HS-27A (cell line): ENCODE data around the gene CTNNA1.

ENCODE experiments used
- DNase-seq: peaks from one replicate; pipeline ENCODE4 v3.0.0-alpha.2; 2012; ENCODE audit warnings: low read depth, missing footprints

CTNNA1 gene

GRCh38 chr5:138965626-138966025 lies 212.4 kb downstream of the CTNNA1 start:
- DNase-seq: no peak

GRCh38 chr5:138966236-138966985 lies 213.2 kb downstream of the CTNNA1 start:
- DNase-seq: no peak

DNA sequence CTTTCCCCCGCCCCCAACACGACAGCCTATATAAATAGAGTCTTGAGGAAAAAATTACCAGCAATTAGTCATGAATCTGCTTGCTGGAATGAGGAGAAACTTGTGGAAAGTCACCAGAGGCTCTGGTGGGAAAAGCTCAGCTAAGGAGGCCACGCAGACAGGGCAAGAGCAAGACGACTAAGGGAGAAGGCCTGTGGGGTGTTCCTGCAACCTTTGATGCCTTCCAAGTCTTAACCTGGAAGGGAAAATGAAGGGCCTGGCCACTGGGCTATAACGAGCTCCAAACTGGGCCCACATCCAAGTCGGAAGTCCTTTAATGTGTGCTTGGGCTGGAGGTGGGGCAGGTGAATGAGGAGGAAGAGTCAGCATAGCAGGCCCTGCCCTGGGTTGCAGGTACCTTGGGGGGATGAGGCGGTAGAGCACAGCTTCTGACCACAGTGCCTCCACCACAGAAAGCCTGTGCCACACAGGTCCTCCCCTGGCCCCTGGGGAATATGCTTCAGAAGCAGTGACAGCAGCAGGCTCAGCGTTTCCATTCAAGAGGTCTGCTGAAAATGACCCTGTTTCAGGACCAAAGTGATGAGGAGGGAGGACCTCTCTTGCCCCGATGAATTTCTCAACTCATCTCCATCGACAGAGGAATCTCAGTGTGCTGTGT lies 214.7 kb downstream of the CTNNA1 start:
- DNase-seq: no peak

GRCh38 chr5:138968601-138969000 lies 215.4 kb downstream of the CTNNA1 start:
- no peak for DNase-seq

- DNase-seq: no peak
Observed at GRCh38 chr5:138969323-138970002, 216.2 kb downstream of the CTNNA1 start.

DNA sequence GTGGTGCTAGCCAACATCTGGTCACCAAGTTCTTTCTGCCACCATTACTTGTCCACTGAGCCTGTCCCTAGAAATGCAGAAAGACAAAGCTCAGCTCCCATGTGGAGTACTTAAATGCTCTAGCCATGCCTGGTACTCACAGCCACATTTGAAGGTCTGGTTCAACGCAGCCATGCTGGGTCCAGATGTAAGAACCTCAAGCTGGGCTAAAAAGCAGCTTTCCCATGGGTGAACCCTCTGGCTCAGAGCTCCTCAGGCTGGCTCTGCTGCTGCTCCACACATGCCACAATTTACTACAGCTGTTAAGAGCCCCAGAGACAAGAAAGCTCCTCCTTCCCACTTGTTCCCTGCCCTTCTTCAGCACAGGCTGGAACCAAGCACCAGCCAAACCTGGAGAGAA lies 219.0 kb downstream of the CTNNA1 start:
- no peak for DNase-seq

DNA sequence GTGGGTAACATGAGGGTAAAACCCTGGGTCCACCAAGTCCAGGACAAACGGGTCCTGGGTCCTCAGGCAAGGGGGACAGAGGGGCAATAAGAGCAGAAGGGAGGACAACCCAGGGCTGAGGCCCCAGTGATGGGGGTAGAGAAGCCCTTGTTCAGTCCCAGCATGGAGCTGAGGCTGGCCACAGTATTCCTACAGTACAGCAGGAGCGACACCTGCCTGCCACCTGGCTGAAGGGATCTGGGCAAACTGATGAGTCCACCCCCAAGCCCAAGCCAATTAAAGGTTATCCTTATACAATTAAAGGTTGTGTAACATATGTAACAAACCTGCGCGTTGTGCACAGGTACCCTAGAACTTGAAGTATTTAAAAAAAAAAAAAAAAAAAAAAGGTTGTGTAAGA lies 219.6 kb downstream of the CTNNA1 start:
- DNase-seq: no peak

DNA sequence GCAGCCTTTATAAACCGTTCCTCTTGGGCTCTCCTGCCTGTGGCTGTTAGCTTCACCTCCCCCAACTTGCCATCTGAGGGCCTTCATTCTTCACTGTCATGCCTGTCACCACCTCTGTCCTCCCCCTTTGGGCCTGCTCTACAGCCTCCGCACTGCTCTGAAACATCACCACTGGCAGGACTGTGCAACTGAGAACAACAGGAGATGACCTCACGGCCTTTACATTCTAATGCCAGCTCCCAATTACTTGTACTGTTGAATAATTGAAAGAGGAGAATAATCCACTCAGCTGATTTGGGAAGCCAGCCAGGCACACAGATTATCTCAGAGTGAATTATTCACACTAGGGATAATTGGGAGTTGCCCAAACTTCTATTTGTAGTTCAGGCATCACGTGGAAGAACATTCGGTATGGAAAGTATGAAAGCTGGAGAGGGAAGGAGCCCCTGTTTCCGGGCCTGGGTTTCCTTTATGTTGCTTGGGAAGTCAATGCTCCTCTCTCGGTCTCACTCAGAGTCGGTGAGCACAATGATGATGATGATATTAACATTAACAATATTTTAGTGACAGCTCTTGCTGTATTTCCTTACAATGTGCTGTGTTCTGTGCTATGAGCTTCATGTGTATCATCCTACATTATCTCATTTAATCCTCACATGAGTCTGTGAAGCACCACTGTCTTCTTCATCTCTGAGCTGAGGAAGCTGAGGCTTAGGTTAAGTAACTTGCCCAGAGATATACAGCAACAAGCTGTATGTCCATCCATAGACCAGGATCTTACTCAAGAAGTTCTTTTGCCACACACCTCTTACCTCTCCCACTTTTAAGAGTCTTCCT lies 221.2 kb downstream of the CTNNA1 start:
- DNase-seq: no peak

- DNase-seq: no peak
Observed at GRCh38 chr5:138975098-138975847, 222.0 kb downstream of the CTNNA1 start.

DNA sequence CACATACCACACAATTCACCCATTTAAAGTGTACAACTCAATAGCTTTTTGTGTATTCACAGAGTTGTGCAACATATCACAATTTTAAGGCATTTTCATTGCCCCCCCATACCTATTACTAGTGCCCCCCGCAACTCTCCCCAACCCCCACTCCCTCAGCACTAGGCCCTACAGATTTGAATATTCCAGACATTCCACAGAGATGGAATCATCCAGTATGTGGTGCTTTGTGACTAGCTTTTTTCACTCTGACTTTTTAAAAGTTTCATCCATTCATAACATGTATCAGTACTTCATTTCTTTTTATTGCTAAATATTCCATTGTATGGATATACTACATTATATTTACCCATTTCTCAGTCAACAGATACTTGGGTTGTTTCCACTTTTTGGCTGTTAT lies 224.9 kb downstream of the CTNNA1 start:
- no peak for DNase-seq

DNA sequence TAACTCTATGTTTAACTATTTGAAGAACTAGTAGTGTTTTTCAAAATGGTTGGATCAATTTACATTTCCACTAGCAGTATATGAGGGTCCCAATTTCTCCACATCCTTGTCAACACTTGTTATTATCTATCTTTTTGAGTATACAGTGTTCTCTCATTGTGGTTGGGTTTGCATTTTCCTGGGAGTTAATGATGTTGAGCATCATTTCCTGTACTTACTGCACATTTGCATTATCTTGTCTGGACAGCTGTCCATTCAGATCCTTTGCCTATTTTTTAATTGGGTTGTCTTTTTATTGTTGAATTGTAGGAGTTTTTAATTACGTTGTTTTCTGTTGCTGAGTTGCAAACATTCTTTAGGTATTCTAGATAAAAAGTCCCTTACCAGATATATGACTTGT lies 225.4 kb downstream of the CTNNA1 start:
- no peak for DNase-seq

DNA sequence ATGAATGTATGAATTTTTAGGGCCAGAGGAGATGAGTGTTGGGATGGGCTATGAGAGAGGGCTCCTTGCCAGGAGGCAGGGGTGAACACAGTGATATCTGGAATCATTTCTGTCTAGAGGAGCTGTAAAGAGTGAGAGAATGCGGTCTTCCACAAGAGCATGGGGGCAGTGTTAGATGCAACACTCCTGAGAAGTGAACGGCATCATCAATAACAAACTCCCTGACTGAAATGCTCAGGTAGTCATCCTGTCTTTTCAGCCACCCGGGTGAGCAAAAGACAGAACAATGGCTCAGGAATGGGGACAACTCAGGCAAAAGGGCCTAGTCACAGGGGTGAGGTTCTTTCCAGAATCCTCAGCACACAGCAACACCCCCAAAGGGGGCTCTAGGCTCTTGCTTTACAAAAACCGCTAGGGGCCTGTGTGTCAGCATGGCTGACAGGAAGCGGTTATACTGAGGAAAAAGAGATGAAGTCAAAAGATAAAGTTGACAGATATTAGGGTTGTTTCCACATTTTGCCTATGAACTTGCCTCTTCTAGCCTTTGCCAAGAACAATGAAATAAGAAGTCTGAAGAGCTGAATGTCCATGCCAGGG lies 226.6 kb downstream of the CTNNA1 start:
- DNase-seq: no peak

DNA sequence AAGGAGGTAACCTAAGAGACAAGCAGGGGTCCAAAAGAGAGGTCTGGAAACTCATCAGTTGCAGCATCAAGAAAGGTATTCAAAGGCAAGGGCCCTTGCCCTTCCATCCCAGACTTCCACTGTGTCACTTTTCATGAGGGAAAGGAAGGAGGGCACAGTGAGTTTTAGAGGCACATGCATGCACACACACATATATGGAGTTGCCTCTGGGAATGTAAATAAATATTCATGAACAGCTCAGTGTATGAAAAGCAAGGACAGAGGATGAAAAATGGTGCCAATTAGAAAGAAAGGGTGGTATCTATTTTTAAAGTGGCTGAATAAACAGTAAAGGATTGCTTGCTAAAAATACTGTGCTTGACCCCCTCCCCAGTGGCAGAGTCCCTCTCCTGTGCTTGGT lies 227.2 kb downstream of the CTNNA1 start:
- no peak for DNase-seq

DNA sequence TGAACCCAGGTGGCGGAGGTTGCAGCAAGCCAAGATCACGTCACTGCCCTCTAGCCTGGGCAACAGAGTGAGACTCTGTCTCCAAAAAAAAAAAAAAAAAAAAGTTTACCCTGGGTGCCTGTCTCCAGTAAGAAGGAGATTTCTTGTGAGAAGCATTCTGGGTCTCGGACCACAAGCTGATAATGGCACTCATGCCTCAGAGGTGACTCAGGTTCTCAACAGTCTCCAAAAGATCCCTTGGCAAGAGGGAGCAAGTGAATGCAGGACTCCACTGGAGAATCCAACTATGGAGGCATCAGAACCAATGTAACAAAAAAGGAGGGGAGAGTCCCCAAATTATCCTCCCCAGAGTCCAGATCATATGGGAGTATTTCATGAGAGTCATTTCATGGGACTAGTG lies 227.9 kb downstream of the CTNNA1 start:
- peak; percentile 41 for DNase-seq

DNA sequence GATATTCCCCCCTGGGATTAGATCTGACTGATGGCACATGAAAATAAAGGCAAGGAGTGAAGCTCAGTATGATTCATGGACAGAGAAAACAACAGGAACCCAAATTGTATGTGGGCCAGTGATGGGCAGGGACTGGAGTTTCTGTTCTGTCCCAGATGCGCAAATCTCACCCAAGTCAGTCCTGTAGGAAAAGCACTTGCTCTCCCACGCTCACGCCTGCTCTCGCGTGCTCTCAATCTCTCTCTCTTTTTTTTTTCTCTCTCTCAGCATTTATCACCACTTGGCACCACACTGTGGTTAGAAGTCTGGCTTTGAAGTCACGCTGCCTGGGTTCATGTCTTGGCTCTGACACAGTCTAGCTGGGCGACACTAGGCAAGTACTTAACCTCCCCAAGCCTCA lies 228.4 kb downstream of the CTNNA1 start:
- DNase-seq: no peak

DNA sequence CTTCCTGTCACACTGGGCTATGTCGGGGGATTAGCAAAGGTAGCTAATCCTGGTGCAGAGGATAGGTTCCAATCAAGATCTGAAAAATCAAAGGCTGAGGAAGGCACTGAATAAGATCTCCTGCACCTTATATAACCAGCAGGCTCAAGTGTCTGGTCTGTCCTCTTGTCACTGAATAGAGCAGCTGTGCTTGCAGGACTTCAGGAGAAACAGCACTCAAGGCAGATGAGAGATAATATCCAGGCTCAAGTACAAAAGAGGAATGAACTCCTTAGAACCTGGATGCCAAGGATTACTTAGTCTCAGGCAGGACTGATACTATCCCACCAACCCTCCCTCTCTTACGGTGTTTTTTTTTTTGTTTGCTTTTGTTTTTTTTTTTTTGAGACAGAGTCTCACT lies 230.8 kb downstream of the CTNNA1 start:
- DNase-seq: no peak
